ENCODE data around the gene GP9. TPM values are rescaled to one million over a fixed set of nuclear protein-coding genes. Genes with fewer than 3 reads are reported as not detected.
A peak's percentile ranks its signal among the peaks of the same experiment; 100 is the strongest.

Gene GP9
- total and polyA plus RNA-seq, 2 donors from 2014 or later, result 0.49 TPM; not detected in 1

DNA sequence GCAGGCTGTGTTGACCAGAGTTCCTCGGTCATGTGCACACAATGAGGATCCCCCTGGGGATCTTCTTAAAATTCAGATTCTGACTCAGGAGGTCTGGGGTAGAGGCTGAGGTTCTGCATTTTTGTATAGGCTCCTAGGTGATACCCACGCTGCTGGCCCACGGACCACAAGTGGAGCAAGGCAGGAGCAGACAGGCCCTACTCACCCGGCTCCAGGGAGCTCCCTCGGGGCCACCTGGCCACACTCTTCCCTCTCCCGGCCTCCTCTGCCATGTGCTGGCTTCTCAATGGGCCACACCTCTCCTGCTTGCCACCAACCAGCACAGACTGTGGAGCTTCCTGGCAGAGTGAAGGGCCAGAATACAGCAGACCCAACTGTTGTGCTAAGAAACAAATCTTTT, 23.9 kb downstream of the GP9 start:
- Histone ChIP-seq H3K9me3 (ENCODE audit: control insufficient read depth in 2 of 3, insufficient read depth in 1 of 3, low read length in 3 of 3) (no peaks in the 10 kb centered on the region), H3K4me1 (ENCODE audit: control insufficient read depth in 2 of 3, insufficient read depth in 2 of 3, low read depth in 1 of 3, low read length in 3 of 3) (no peaks in the 10 kb centered on the region), H3K36me3 (ENCODE audit: control insufficient read depth in 2 of 3, insufficient read depth in 3 of 3, low read length in 3 of 3) (no peaks in the 10 kb centered on the region), H3K27ac (ENCODE audit: low read depth in 2 of 2, low read length in 2 of 2) (no peak overlapping the region), H3K9ac (ENCODE audit: low read length in 3 of 3) (no peak overlapping the region), H3K27me3 (ENCODE audit: control insufficient read depth, insufficient read depth, low read length) (no peaks in the 10 kb centered on the region), H3K4me3 (ENCODE audit: low read length in 3 of 3) (no peak overlapping the region)
- DNase-seq (no peak), FAIRE-seq (no peak)
- TF ChIP-seq, protein P1, sequence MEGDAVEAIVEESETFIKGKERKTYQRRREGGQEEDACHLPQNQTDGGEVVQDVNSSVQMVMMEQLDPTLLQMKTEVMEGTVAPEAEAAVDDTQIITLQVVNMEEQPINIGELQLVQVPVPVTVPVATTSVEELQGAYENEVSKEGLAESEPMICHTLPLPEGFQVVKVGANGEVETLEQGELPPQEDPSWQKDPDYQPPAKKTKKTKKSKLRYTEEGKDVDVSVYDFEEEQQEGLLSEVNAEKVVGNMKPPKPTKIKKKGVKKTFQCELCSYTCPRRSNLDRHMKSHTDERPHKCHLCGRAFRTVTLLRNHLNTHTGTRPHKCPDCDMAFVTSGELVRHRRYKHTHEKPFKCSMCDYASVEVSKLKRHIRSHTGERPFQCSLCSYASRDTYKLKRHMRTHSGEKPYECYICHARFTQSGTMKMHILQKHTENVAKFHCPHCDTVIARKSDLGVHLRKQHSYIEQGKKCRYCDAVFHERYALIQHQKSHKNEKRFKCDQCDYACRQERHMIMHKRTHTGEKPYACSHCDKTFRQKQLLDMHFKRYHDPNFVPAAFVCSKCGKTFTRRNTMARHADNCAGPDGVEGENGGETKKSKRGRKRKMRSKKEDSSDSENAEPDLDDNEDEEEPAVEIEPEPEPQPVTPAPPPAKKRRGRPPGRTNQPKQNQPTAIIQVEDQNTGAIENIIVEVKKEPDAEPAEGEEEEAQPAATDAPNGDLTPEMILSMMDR (IDR thresholded peaks at IDR 0.05; ENCODE audit: borderline replicate concordance, extremely low read depth, insufficient read depth), result no peak
- intact Hi-C loops (cut with DNase I), result no loop called here

DNA sequence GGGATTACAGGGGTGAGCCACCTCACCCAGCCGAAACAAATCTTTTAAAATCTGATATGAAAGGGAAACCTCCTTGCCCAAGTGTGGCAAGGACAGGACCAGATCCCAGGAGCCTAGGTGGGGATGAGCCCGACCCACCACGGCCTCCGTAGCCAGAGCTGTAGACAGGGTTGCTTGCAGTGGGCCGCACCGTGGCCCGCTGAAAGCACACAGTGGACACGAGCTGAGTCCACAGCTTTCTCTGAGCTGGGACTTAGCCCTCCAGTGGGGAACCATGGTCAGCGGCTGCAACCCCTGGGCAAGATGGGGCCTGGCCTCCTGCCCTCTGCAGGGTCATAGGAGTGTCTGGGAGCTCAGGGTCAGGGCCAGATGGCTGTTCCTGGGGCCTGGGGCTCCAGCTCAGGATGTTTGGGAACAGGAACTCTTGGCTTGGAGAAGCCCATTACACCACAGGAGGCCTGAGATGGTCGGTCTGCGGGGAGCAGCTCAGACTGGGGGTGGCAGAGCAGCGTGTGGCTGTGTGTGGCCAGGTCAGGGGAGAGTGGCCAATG, 24.7 kb downstream of the GP9 start:
- Histone ChIP-seq H3K4me1 (ENCODE audit: control insufficient read depth in 2 of 3, insufficient read depth in 2 of 3, low read depth in 1 of 3, low read length in 3 of 3) (no peaks in the 10 kb centered on the region), H3K27me3 (ENCODE audit: control insufficient read depth, insufficient read depth, low read length) (no peaks in the 10 kb centered on the region), H3K36me3 (ENCODE audit: control insufficient read depth in 2 of 3, insufficient read depth in 3 of 3, low read length in 3 of 3) (no peaks in the 10 kb centered on the region), H3K9me3 (ENCODE audit: control insufficient read depth in 2 of 3, insufficient read depth in 1 of 3, low read length in 3 of 3) (no peaks in the 10 kb centered on the region), H3K27ac (ENCODE audit: low read depth in 2 of 2, low read length in 2 of 2) (no peak overlapping the region), H3K9ac (ENCODE audit: low read length in 3 of 3) (no peak overlapping the region), H3K4me3 (ENCODE audit: low read length in 3 of 3) (no peak overlapping the region)
- TF ChIP-seq, protein P1 (IDR thresholded peaks at IDR 0.05; ENCODE audit: borderline replicate concordance, extremely low read depth, insufficient read depth), result no peak
- intact Hi-C loops (cut with DNase I), result no loop called here
- FAIRE-seq, result no peak
- peak in 1 of 5 donors; percentile 58 for DNase-seq

- H3K4me3 ChIP-seq (ENCODE audit: low read length in 3 of 3), result no peak overlapping the region
- no peaks in the 10 kb centered on the region for H3K36me3 ChIP-seq (ENCODE audit: control insufficient read depth in 2 of 3, insufficient read depth in 3 of 3, low read length in 3 of 3)
- no peaks in the 10 kb centered on the region for H3K9me3 ChIP-seq (ENCODE audit: control insufficient read depth in 2 of 3, insufficient read depth in 1 of 3, low read length in 3 of 3)
- no peak for FAIRE-seq
- intact Hi-C loops (cut with DNase I), result no loop called here
- H3K27me3 ChIP-seq (ENCODE audit: control insufficient read depth, insufficient read depth, low read length), result no peaks in the 10 kb centered on the region
- no peak overlapping the region for H3K27ac ChIP-seq (ENCODE audit: low read depth in 2 of 2, low read length in 2 of 2)
- TF ChIP-seq, protein P1 (IDR thresholded peaks at IDR 0.05; ENCODE audit: borderline replicate concordance, extremely low read depth, insufficient read depth), result no peak
- H3K4me1 ChIP-seq (ENCODE audit: control insufficient read depth in 2 of 3, insufficient read depth in 2 of 3, low read depth in 1 of 3, low read length in 3 of 3), result no peaks in the 10 kb centered on the region
- DNase-seq, result no peak
- H3K9ac ChIP-seq (ENCODE audit: low read length in 3 of 3), result no peak overlapping the region
These were observed 25.2 kb downstream of the GP9 start for GRCh38 chr3:129085818-129086217.

All from kidney (tissue), 14 donors.